ENCODE measurements around the gene PRKCB.
"Not testable (repeated sequence)": the region's sequence is repeated elsewhere in the genome, so short reads cannot be mapped to it uniquely, and the experiment has no call there.

PRKCB gene

GRCh38 chr16:23905027-23905426 lies 69.2 kb downstream of the PRKCB start:
- DNase-seq, result no peak

- no peak for DNase-seq
Measured at GRCh38 chr16:23907457-23907902, 71.7 kb downstream of the PRKCB start.

- DNase-seq, result no peak
Measured at GRCh38 chr16:23907903-23908302, 72.1 kb downstream of the PRKCB start.

GRCh38 chr16:23908790-23909189 lies 73.0 kb downstream of the PRKCB start:
- no peak for DNase-seq

- no peak for DNase-seq
Measured at GRCh38 chr16:23909792-23910418, 74.1 kb downstream of the PRKCB start.

GRCh38 chr16:23914946-23915530 lies 79.3 kb downstream of the PRKCB start:
- DNase-seq, result peak; percentile 87

- not testable (repeated sequence) for DNase-seq
Measured at GRCh38 chr16:23916552-23916951, 80.8 kb downstream of the PRKCB start.

- no peak for DNase-seq
Measured at GRCh38 chr16:23917621-23918020, 81.8 kb downstream of the PRKCB start.

- DNase-seq, result no peak
Measured at GRCh38 chr16:23920446-23920845, 84.7 kb downstream of the PRKCB start.

GRCh38 chr16:23920899-23921298 lies 85.1 kb downstream of the PRKCB start:
- no peak for DNase-seq

GRCh38 chr16:23922406-23922805 lies 86.6 kb downstream of the PRKCB start:
- DNase-seq, result no peak

GRCh38 chr16:23924128-23924527 lies 88.3 kb downstream of the PRKCB start:
- no peak for DNase-seq

- no peak for DNase-seq
Measured at GRCh38 chr16:23927796-23928195, 92.0 kb downstream of the PRKCB start.

GRCh38 chr16:23929237-23929636 lies 93.5 kb downstream of the PRKCB start:
- DNase-seq, result no peak

- no peak for DNase-seq
Measured at GRCh38 chr16:23929856-23930255, 94.1 kb downstream of the PRKCB start.

GRCh38 chr16:23930791-23931190 lies 95.0 kb downstream of the PRKCB start:
- DNase-seq, result no peak

GRCh38 chr16:23931199-23931598 lies 95.4 kb downstream of the PRKCB start:
- DNase-seq, result no peak

- not testable (repeated sequence) for DNase-seq
Measured at GRCh38 chr16:23933650-23934049, 97.9 kb downstream of the PRKCB start.

- DNase-seq, result no peak
Measured at GRCh38 chr16:23934610-23935236, 98.9 kb downstream of the PRKCB start.

- no peak for DNase-seq
Measured at GRCh38 chr16:23940111-23940510, 104.3 kb downstream of the PRKCB start.

- no peak for DNase-seq
Measured at GRCh38 chr16:23941025-23941424, 105.2 kb downstream of the PRKCB start.

- DNase-seq, result no peak
Measured at GRCh38 chr16:23941963-23942564, 106.3 kb downstream of the PRKCB start.

GRCh38 chr16:23943604-23944003 lies 107.8 kb downstream of the PRKCB start:
- no peak for DNase-seq

GRCh38 chr16:23944381-23944780 lies 108.6 kb downstream of the PRKCB start:
- DNase-seq, result no peak
